ENCODE results near the gene SLC35E1.

DNA sequence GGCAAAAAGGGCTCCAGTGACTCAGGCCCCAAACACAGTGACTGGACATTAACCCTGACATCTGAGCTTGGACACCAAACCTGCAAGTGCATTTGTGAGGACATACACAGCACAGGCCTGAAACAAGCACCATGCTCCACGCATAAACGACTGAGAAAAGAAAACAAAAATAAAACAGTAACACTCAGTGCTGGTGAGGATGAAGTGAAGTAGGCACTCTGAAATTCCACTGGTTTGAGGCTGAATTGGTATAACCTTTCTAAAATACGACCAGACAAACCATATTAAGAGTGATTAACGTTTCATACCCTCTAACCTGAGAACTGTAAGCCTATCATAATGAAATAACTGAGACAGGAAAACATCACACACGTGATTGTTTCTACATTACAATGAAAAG, 5.5 kb downstream of the SLC35E1 start:
- TF ChIP-seq POLR2A (IDR thresholded peaks at IDR 0.05) (no peak), EP300 (IDR thresholded peaks at IDR 0.05) (no peak)
